SKM-1 treated with dmso at 0.1 percent for 144 hours (cell line): ENCODE measurements around the gene IL4R.
"Not testable (repeated sequence)": the region's sequence is repeated elsewhere in the genome, so short reads cannot be mapped to it uniquely, and the experiment has no call there.

ENCODE experiments used
- DNase-seq: peaks from one replicate; lab custom pipeline; 2025; ENCODE audit not compliant: unreplicated experiment; lab: John Stamatoyannopoulos, UW

IL4R gene

DNA sequence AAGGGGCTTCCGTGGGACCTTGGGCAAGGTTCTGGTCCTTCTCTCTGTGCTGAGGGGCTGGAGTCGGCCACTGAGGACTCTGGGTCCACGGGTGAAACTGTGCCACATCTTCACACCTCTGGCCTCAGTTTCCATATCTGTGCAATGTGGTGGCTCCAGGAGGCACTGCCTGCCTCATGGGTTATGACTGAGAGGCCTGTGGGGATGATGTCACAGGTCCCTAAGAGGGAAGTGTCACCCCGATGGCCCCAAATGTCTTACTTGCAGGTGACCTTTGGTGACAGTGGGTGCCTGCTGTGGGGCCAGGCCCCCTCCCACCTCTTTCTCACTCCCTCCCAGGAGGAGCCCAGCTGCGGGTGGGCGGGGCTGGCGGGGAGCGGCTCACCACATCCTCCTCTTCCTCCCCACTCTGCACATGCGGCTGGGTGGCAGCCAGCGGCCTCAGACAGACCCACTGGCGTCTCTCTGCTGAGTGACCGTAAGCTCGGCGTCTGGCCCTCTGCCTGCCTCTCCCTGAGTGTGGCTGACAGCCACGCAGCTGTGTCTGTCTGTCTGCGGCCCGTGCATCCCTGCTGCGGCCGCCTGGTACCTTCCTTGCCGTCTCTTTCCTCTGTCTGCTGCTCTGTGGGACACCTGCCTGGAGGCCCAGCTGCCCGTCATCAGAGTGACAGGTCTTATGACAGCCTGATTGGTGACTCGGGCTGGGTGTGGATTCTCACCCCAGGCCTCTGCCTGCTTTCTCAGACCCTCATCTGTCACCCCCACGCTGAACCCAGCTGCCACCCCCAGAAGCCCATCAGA lies 88.2 kb downstream of the IL4R start, which contains the start of gene IL21R:
IL21R (plus strand) TSS at position 407 of the 801 bp plus-strand sequence. CDS start 27,898 bp downstream, outside the sequence.
- DNase-seq: peak; percentile 87

- no peak for DNase-seq
Measured at GRCh38 chr16:27402569-27402963, 88.8 kb downstream of the IL4R start.

- no peak for DNase-seq
Measured at GRCh38 chr16:27402964-27403600, 89.3 kb downstream of the IL4R start.

DNA sequence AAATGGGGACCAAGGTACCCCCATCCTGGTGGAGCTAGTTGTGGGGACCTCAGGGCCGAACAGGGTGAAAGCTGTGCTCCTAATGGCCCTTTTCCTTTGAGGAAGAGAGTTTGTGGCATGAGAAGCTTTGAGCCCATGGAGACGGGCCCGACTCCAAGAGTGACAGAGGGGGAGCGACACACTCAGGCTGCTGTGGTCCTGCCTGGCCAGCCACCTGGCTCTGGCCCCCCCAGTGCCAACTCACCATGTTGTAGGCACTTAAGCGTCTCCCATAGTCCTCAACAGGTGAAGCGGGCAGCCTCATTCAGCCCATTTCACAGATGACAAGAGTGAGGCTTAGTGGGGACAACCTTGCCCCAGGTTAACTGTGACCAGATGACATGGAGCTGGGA lies 89.8 kb downstream of the IL4R start:
- no peak for DNase-seq

DNA sequence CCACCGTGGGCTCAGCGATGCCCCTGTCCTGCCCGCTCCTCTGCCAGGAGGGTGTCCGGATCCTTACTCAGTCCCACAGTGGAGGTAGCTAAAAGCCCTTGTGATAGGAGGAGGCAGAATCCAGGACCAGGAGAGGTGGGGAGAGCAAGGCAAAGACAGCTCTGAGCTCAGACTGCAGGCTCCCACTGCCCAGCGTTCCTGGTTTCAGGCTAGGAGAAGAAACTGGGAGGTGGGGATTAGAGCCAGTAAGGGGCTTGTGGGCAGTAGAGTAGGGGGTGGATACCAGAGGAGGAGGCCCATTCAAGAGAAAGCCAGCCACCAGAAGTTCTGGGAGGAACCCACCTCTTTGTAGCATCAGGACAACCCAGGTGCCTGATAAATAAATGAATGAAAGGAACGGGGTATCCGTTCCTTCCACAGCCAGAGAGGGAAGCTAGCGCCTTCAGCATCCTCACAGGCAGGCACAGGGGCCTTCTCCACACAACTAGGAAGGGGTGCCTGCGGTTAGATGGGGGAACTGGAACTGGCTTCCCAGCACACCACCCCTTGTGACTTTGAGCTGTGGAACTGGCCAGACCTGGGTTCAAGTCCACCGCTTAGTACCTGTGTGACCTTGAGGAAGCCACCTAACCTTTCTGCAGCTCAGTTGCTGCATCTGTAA lies 90.5 kb downstream of the IL4R start:
- DNase-seq: no peak

DNA sequence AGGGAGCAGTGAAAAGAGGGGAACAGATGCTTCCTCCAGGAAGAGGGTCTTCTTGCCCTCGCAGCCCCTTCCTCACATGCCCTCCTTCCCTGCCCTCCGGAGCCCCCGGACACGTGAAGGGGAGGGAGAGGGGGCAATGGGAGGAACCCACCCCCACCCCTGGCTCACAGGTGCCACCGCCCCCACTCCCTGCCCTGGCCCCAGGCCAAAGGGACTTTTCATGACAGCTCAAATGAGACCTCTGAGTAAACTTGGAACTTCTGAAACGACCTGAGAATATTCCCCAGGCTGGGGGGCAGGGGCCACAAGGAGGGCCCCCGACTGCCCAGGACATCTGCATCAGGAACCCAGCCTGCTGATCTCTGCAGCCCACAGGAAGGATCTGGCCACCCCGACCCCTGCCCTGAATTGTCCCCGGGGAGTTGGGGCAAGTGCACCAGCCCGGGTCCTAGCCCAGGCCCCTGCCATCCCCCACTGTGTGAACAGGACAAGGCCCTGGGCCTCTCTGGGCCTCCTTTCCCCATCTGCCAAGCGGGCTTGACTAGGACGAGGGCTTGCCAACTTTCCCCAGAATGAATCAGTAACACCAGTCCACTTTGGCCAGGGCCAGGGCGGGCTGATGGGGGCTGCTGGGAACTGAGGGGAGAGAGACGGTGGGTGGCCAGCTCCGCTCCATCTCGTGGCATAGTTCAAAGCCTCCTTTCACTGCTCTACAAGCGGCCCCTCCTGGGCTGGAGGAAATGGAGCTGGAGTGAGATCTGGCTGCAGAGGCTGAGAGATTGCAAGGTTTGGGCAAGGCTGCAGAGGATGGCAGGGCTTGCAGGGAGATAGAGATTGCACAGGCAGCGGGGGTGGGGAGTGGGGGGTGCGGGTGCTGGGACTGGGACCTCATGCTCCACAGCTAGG lies 92.0 kb downstream of the IL4R start:
- no peak for DNase-seq

DNA sequence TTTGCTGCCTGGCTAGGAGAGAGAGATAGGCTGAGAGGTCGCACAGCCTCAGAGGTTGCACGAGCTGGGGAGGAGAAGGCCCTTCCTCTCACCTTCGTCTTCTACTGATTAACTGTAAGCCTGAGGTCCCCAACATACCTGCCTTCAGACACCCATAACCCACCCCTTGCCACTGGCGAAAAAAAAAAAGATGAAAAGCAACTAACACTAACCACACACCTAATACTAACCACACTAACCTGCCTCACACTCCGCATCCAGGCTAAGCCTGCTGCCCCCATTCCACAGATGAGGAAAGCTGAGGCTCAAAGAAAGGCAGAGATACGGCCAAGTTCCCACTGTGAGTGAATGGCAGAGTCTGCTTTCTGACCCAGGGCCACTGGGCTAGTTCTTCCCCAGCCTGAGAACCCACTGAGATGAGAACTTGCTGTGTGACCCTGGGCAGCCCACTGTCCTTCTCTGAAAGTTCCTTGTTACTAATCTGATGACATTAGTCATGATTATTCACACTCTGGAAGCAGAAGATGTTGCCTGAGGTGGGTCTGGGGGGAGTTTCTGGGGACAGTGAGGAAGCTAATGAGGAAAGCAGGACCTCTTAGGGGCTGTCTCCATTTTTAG lies 92.8 kb downstream of the IL4R start:
- DNase-seq: no peak

GRCh38 chr16:27407133-27407532 lies 93.4 kb downstream of the IL4R start:
- no peak for DNase-seq

- DNase-seq: no peak
Measured at GRCh38 chr16:27408012-27408601, 94.3 kb downstream of the IL4R start.

- no peak for DNase-seq
Measured at GRCh38 chr16:27408602-27409031, 94.8 kb downstream of the IL4R start.

DNA sequence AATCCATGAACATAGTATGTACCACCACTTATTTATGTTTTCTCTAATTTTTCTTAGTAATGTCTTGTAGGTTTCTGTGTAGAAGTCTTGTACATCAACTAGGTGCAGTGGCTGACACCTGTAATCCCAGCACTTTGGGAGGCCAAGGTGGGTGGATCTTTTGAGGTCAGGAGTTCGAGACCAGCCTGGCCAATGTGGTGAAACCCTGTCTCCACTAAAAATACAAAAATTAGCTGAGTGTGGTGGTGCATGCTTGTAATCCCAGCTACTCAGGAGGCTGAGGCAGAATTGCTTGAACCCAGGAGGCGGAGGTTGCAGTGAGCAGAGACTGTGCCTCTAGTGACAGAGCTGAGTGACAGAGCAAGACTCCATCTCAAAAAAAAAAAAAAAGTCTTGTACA lies 96.2 kb downstream of the IL4R start:
- not testable (repeated sequence) for DNase-seq

DNA sequence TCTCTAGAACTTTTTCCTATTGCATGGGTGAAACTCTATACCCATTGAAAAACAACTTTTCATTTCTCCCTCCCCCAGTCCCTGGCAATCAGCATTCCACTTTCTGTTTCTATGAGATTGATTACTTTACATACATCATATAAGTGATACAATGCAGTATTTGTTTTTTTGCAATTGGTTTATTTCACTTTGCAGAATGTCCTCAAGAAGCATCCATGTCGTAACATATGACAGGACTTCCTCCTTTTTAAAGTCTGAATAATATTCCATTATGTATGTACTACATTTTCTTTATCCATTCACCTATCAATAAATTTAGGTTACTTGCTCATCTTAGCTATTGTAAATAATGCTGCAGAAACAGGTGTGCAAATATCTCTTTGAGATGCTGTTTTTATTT lies 97.0 kb downstream of the IL4R start:
- DNase-seq: peak; percentile 27

DNA sequence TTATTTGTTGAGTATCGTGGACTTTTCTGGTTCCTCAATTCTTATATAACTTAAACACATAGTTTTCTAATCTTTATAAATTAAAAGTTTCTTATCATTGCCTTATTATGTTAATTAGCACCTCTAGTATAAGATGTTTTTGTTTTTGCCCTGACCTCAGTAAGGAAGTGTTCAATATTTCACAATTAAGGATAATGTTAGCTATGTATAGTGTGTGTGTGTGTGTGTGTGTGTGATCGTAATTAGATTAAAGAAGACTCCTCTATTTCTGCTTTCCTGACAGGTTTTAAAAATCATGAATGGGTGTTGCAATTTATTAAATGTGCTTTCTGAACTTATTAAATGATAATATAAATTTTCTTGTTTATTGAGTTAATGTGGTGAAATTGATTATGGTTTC lies 100.2 kb downstream of the IL4R start:
- DNase-seq: no peak
